H1 (cell line): ENCODE measurements around the gene KRT5. TPM values are rescaled to one million over a fixed set of nuclear protein-coding genes. Genes with fewer than 3 reads are reported as not detected.

Experiments used
- RNF2 ChIP-seq: fragments of 200-900, 300-1000 bp; sonication (generic); IDR thresholded peaks from 2 replicates; pipeline ENCODE4 v1.7.1; 2016; ENCODE audit warnings: borderline replicate concordance, low read depth, mild to moderate bottlenecking, antibody characterized with exemption, low read length; ENCODE audit not compliant: poor library complexity, severe bottlenecking; ENCODE audit errors: missing control alignments
- TAF1 ChIP-seq: IDR thresholded peaks from 2 replicates; pipeline ENCODE4 v1.6.1; 2011; ENCODE audit warnings: mild to moderate bottlenecking, low read depth, low read length
- polyA plus RNA-seq, 7 experiments: library from polyadenylated mRNA; depleted of rRNA in 3 of 7; stranded (reverse) in 5 of 7; unstranded in 2 of 7; fragments of >200 nt in 5 of 7; fragments of 200-250 nt in 2 of 7; gene quantifications; 1 replicate in 5 of 7; 2 replicates in 1 of 7; 4 replicates in 1 of 7; pipeline versions ENCODE4 v1.2.1 to v1.2.3, GENCODE V29; 2011 to 2013; ENCODE audit warnings: missing spikeins in 2 of 7, mixed read lengths in 2 of 7
- total RNA-seq: library from RNA; stranded (reverse); fragmentation: NEBNext Ultra II Directional; extraction: Animal tissue kit (Norgen Biotek cat#: 25700); gene quantifications from 2 replicates; pipeline ENCODE4 v1.2.1, GENCODE V29; 2021

Gene KRT5
- total and polyA plus RNA-seq, 2 of the 8 experiments (the other 6 are each of a cell fraction or from before 2014, with no cell fraction given): 0.18 TPM; not detected in 1

DNA sequence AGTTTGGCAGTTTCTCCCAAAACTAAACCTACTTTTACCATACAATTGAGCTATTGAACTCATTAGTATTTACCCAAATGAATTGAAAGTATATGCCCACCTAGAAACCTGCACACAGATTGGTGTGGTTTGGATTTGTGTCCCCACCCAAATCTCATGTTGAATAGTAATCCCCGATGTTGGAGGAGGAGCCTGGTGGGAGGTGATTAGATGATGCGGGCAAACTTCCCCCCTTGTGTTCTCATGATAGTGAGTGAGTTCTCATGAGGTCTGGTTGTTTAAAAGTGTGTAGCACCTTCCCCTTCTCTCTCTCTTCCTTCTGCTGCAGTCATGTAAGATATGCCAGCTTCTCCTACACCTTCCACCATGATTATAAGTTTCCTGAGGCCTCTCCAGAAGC is 42.5 kb downstream of the KRT5 start (continued):
- TF ChIP-seq RNF2 (no peak), TAF1 (no peak)
- TF ChIP-seq, all 59 proteins: peak for 0
